ENCODE results near the gene KCNJ18. TPM values are rescaled to one million over a fixed set of nuclear protein-coding genes. Genes with fewer than 3 reads are reported as not detected.
"Not testable (repeated sequence)": the region's sequence is repeated elsewhere in the genome, so short reads cannot be mapped to it uniquely, and the experiment has no call there.

KCNJ18 gene
- total RNA-seq, 1 donor from 2014 or later = not detected

GRCh38 chr17:21741520-21741919 lies 49.2 kb downstream of the KCNJ18 start:
- H3K4me1 Mint-ChIP-seq (ENCODE audit: low read depth, unreplicated experiment); H3K4me3 Mint-ChIP-seq (ENCODE audit: unreplicated experiment): not testable (repeated sequence)

DNA sequence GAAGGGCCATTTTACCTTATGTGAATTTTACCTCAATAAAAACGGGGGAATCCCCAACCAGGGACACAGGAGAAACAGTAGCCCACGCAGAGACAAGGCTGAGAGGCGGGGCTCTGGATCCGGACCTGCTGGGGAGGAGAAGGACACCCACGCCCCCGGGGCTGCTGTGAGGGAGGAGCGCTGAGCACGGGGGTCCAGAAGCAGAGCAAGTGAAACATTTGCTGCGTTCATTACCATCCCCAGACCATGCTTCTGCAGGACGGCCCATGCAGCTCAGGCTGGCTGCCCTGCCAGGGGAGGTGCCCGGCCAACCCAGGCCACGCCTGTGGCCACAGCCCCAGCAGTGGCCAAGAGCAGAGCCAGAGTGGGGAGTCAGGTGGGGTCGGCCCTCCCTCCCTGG lies 50.0 kb downstream of the KCNJ18 start:
- Mint-ChIP-seq H3K36me3 (ENCODE audit: unreplicated experiment) (no peaks in the 10 kb centered on the region), H3K9me3 (ENCODE audit: unreplicated experiment) (peaks cover 4% of the 10 kb centered on the region), H3K27ac (ENCODE audit: unreplicated experiment) (no peak overlapping the region), H3K4me3 (ENCODE audit: unreplicated experiment) (no peak overlapping the region), H3K27me3 (ENCODE audit: unreplicated experiment) (no peaks in the 10 kb centered on the region), H3K4me1 (ENCODE audit: low read depth, unreplicated experiment) (no peaks in the 10 kb centered on the region)
- DNase-seq = no peak
- no peak for TF ChIP-seq CTCF (IDR thresholded peaks at IDR 0.05; ENCODE audit: partially characterized antibody, unreplicated experiment)

More at GRCh38 chr17:21741520-21741919, 49.2 kb downstream of the KCNJ18 start:
- not testable (repeated sequence) for H3K36me3 Mint-ChIP-seq (ENCODE audit: unreplicated experiment); H3K27ac Mint-ChIP-seq (ENCODE audit: unreplicated experiment); H3K27me3 Mint-ChIP-seq (ENCODE audit: unreplicated experiment); DNase-seq; H3K9me3 Mint-ChIP-seq (ENCODE audit: unreplicated experiment)

DNA sequence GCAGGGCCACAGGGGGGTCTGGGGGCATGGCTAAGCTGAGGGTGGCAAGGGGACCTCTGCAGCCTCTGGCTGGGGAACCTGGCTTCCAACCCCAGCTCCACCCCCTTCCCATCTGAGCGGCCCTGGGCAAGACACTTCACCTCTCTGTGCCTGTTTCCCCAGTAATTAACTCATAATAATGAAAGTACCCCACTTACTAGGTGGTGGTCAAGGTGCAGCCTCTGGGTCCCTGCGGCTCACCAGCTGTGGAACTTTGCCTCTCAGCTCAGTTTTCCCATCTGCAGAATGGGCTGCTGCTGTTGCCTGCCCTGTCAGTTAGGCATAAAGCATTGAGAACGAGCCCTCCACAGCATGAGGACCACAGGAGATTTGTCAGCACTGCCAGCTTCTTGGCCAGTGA lies 51.8 kb downstream of the KCNJ18 start:
- H3K27me3 Mint-ChIP-seq (ENCODE audit: unreplicated experiment); H3K27ac Mint-ChIP-seq (ENCODE audit: unreplicated experiment); DNase-seq; H3K9me3 Mint-ChIP-seq (ENCODE audit: unreplicated experiment); H3K4me3 Mint-ChIP-seq (ENCODE audit: unreplicated experiment); H3K36me3 Mint-ChIP-seq (ENCODE audit: unreplicated experiment); H3K4me1 Mint-ChIP-seq (ENCODE audit: low read depth, unreplicated experiment): not testable (repeated sequence)

DNA sequence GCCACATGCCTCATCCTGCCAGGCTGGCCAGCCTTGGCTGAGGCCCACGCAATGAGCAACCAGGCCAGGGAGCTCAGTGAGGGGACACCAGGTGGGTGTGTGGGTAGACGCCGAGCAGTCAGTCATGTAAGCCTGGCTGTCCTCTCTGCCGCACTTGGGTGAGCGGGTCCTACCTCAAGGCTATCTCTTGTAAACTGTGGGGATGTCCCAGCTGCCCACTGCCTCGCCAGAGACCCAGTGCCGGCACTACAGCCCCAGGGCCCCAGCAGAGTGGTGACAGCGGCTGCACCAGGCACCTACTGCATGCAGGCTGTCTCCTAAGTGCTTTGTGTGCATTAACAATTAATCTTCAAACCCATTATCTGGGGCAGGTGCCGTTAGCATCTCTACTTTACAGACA lies 52.3 kb downstream of the KCNJ18 start:
- not testable (repeated sequence) for H3K27ac Mint-ChIP-seq (ENCODE audit: unreplicated experiment)

GRCh38 chr17:21745385-21746054 lies 53.2 kb downstream of the KCNJ18 start:
- H3K27me3 Mint-ChIP-seq (ENCODE audit: unreplicated experiment); DNase-seq; H3K27ac Mint-ChIP-seq (ENCODE audit: unreplicated experiment); H3K9me3 Mint-ChIP-seq (ENCODE audit: unreplicated experiment); H3K36me3 Mint-ChIP-seq (ENCODE audit: unreplicated experiment); H3K4me3 Mint-ChIP-seq (ENCODE audit: unreplicated experiment); H3K4me1 Mint-ChIP-seq (ENCODE audit: low read depth, unreplicated experiment): not testable (repeated sequence)

More for the DNA sequence above, 52.3 kb downstream of the KCNJ18 start:
- H3K4me1 Mint-ChIP-seq (ENCODE audit: low read depth, unreplicated experiment); H3K36me3 Mint-ChIP-seq (ENCODE audit: unreplicated experiment); H3K27me3 Mint-ChIP-seq (ENCODE audit: unreplicated experiment); H3K9me3 Mint-ChIP-seq (ENCODE audit: unreplicated experiment); DNase-seq; H3K4me3 Mint-ChIP-seq (ENCODE audit: unreplicated experiment): not testable (repeated sequence)

GRCh38 chr17:21746415-21746814 lies 54.1 kb downstream of the KCNJ18 start:
- not testable (repeated sequence) for H3K9me3 Mint-ChIP-seq (ENCODE audit: unreplicated experiment); DNase-seq; H3K27ac Mint-ChIP-seq (ENCODE audit: unreplicated experiment); H3K4me1 Mint-ChIP-seq (ENCODE audit: low read depth, unreplicated experiment); H3K27me3 Mint-ChIP-seq (ENCODE audit: unreplicated experiment); H3K36me3 Mint-ChIP-seq (ENCODE audit: unreplicated experiment); H3K4me3 Mint-ChIP-seq (ENCODE audit: unreplicated experiment)

DNA sequence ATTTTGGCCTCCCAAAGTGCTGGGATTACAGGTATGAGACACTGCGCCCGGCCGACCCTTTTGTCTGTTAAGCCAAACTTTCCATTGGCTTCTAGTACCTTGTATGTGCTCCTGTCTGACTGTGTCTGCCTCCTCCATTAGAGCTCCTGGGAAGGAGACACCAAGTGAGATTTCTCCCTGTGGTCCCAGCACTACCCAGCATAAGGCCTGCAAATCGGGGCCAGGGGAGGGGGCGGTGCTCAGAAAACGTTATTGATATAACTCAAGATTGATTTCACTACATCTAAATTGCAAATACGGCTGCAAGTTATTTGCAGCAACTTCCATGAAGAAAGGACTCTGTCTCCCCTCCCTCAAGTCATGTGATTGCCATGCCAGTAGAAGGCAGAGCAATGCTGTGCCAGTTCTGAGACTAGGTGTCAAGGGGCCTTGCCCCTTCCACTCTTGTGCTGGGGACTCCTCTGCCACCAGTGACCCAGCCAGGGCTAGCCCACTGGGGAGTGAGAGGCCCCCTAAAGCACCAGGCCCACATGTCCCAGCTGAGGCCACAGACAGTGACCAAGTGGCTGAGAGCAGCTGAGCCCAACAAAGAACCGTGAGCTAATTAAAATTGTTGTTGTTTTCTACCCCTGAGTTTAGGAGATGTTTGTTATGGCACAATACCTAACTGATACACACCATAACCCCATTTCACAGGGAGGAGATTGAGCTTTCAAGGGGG lies 55.0 kb downstream of the KCNJ18 start:
- not testable (repeated sequence) for H3K27me3 Mint-ChIP-seq (ENCODE audit: unreplicated experiment); H3K4me3 Mint-ChIP-seq (ENCODE audit: unreplicated experiment); H3K4me1 Mint-ChIP-seq (ENCODE audit: low read depth, unreplicated experiment); DNase-seq; H3K9me3 Mint-ChIP-seq (ENCODE audit: unreplicated experiment); H3K36me3 Mint-ChIP-seq (ENCODE audit: unreplicated experiment); H3K27ac Mint-ChIP-seq (ENCODE audit: unreplicated experiment)

- H3K27me3 Mint-ChIP-seq (ENCODE audit: unreplicated experiment); DNase-seq; H3K4me3 Mint-ChIP-seq (ENCODE audit: unreplicated experiment); H3K36me3 Mint-ChIP-seq (ENCODE audit: unreplicated experiment); H3K9me3 Mint-ChIP-seq (ENCODE audit: unreplicated experiment); H3K4me1 Mint-ChIP-seq (ENCODE audit: low read depth, unreplicated experiment); H3K27ac Mint-ChIP-seq (ENCODE audit: unreplicated experiment): not testable (repeated sequence)
Observed at GRCh38 chr17:21748686-21749085, 56.4 kb downstream of the KCNJ18 start.

DNA sequence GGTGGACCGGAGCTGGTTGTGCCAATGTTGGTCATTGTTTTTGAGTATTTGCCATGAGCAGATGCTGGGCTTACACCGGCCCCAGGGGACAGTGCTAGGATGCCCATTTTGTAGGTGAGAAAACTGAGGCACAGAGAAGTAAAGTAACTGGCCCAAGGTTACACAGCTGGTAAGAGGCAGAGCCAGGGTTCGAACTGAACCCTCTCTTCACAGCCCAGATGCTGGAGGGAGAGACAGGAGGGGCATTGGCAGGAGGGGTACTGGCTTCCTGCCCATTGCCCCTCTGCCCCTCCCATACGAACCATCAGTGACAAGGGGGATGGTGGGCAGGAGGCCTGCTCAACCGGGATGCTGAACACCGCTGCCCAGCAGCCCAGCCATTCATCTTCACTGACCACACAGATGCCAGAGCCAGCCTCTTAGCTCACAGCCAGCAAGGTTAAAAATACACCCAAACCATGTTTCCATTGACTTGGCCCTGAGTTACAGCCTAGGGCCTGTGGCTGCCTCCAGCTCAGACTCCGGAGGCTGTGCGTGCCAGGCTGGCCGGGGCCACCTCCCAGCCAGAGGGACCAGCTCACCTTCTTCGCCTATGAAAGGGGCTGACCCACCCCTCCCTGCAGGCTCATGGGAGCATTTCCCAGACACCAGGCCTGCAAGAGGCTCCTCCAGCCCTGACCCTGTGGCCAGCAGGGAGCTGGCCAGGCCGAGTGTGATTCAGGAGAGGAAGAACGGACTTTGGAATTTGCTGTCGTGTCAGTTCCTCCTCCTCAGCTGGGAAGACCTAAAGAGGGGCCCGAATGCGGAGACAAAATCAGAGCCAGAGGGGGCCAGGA lies 57.6 kb downstream of the KCNJ18 start:
- not testable (repeated sequence) for H3K9me3 Mint-ChIP-seq (ENCODE audit: unreplicated experiment)

DNA sequence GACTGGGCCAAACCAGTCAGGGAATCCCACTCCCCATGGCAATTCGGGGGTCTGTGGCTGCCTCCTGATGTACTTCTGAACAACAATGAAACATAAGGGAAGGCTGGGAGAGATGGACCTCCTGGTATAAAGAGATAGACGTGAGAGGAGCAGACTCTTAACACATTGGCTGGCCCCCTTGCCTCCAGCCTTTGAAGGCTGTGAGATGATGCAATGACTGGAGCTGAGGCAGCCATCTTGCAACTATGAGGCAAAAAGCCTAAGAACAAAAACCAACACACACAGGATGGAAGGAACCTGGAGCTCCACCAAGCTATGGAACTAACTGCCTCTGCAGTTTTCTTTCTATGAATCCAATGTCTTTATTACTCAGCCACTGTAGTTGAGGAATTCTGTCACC lies 58.8 kb downstream of the KCNJ18 start:
- H3K4me1 Mint-ChIP-seq (ENCODE audit: low read depth, unreplicated experiment); H3K36me3 Mint-ChIP-seq (ENCODE audit: unreplicated experiment); H3K27me3 Mint-ChIP-seq (ENCODE audit: unreplicated experiment); H3K4me3 Mint-ChIP-seq (ENCODE audit: unreplicated experiment); H3K9me3 Mint-ChIP-seq (ENCODE audit: unreplicated experiment); H3K27ac Mint-ChIP-seq (ENCODE audit: unreplicated experiment); DNase-seq: not testable (repeated sequence)

More for the DNA sequence above, 57.6 kb downstream of the KCNJ18 start:
- not testable (repeated sequence) for H3K27ac Mint-ChIP-seq (ENCODE audit: unreplicated experiment); DNase-seq; H3K36me3 Mint-ChIP-seq (ENCODE audit: unreplicated experiment); H3K4me1 Mint-ChIP-seq (ENCODE audit: low read depth, unreplicated experiment); H3K4me3 Mint-ChIP-seq (ENCODE audit: unreplicated experiment); H3K27me3 Mint-ChIP-seq (ENCODE audit: unreplicated experiment)
